ENCODE data around the gene TBC1D2. TPM values are rescaled to one million over a fixed set of nuclear protein-coding genes. Genes with fewer than 3 reads are reported as not detected.

The TBC1D2 gene
- total and polyA plus RNA-seq, 10 of the 15 experiments (the other 5 are each of a cell fraction or from before 2014, with no cell fraction given) = 0.04 to 1.6 (median 1.1) TPM

GRCh38 chr9:98180996-98181395 lies 74.5 kb downstream of the TBC1D2 start:
- Histone ChIP-seq H4K20me1 (ENCODE audit: control insufficient read depth, insufficient read depth) (no peaks in the 10 kb centered on the region), H3K27me3 (replicated peaks in 1 of 2; ENCODE audit: control insufficient read depth in 2 of 2, insufficient read depth in 2 of 2, low read length in 1 of 2) (no peaks in the 10 kb centered on the region), H3K27ac (ENCODE audit: control insufficient read depth, insufficient read depth) (no peak overlapping the region), H3K9ac (ENCODE audit: control insufficient read depth, insufficient read depth, low read length) (no peak overlapping the region), H3K79me2 (ENCODE audit: control insufficient read depth, insufficient read depth, low read length) (no peaks in the 10 kb centered on the region), H3K9me3 (replicated peaks; ENCODE audit: control insufficient read depth, insufficient read depth, low read length) (no peaks in the 10 kb centered on the region), H3K36me3 (ENCODE audit: control insufficient read depth in 2 of 2, insufficient read depth in 2 of 2, low read length in 1 of 2) (no peaks in the 10 kb centered on the region), H3K4me2 (ENCODE audit: control insufficient read depth, insufficient read depth) (no peak overlapping the region), H3K4me3 (no peak overlapping the region), H3K4me1 (ENCODE audit: control insufficient read depth, insufficient read depth, low read length) (no peaks in the 10 kb centered on the region), H2AFZ (ENCODE audit: control insufficient read depth, low read depth, low read length) (no peak overlapping the region)
- 78% methylated on average over 6 of the region's 6 CpGs for WGBS (ENCODE audit: insufficient coverage, insufficient replicate concordance, low lambda C conversion rate, missing lambda C conversion rate)
- no peak for FAIRE-seq
- ChIA-PET CTCF (interaction anchor here (0.6 kb wide), 1 partner anchor 1413 kb away, joined by 3 read pairs; no protein-coding TSS in a partner anchor), SMC1A (ENCODE audit: uncharacterized antibody, unreplicated experiment) (no interaction called here), POLR2A (interaction anchor here (0.6 kb wide), 1 partner anchor 8 kb away, joined by 3 read pairs; no protein-coding TSS in a partner anchor), RAD21 (ENCODE audit: unreplicated experiment) (no interaction called here)
- in situ Hi-C loops (cut with MboI) (no loop called here), intact Hi-C loops (cut with micrococcal nuclease; ENCODE audit: unreplicated experiment) (no loop called here)
- no peak for DNase-seq (ENCODE audit: low read depth, low spot score)
- no peak for ATAC-seq
- no TSS peak for BruUV-seq (replicated peaks)
- TF ChIP-seq RUNX3 (IDR thresholded peaks at IDR 0.05; ENCODE audit: low read length) = no peak
- TF ChIP-seq CREB1 (IDR thresholded peaks at IDR 0.05; ENCODE audit: low read depth) = no peak
- no peak for TF ChIP-seq IRF4 (IDR thresholded peaks at IDR 0.05; ENCODE audit: low read depth, low read length)
- TF ChIP-seq ZBTB33 (IDR thresholded peaks at IDR 0.05) = no peak
- no peak for TF ChIP-seq IRF5 (IDR thresholded peaks at IDR 0.05; ENCODE audit: borderline replicate concordance)
- TF ChIP-seq BCL3 (IDR thresholded peaks at IDR 0.05; ENCODE audit: borderline replicate concordance, insufficient read depth, low read depth, low read length, poor library complexity, severe bottlenecking) = no peak
- no peak for TF ChIP-seq CHD4 (IDR thresholded peaks at IDR 0.05)
- TF ChIP-seq YY1 (IDR thresholded peaks at IDR 0.05; ENCODE audit: low read depth, low read length) = no peak
- no peak for TF ChIP-seq CUX1 (IDR thresholded peaks at IDR 0.05; ENCODE audit: insufficient replicate concordance, low read depth, low read length)
- no peak for TF ChIP-seq ZNF592 (IDR thresholded peaks at IDR 0.05)
